ENCODE measurements around the gene SLC2A13.

Gene SLC2A13

DNA sequence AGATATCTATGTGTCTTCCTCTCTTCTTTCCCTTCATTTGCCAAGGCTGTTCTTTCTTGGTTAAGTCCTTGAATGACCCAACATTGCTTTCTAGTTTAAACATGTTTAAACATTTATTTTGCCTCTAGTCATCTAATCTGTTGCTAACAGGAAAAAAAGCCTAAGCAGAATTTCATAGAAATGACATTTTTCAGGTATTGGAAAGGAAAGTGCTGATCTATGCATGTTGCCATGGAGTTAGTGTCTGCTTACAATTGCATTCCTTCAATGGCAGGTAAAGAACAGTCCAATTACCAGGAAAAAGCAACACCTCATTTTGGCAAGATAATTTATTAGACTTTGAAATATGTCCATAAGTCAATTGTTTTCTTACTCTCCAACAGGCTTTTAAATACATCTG lies 21.5 kb upstream of the SLC2A13 start:
- H3K9ac ChIP-seq (ENCODE audit: low read length) = no peak overlapping the region
- no peak overlapping the region for H3K4me3 ChIP-seq (ENCODE audit: low read length)
- H3K27ac ChIP-seq (ENCODE audit: low read depth, low read length) = no peak overlapping the region
- no peaks in the 10 kb centered on the region for H3K4me1 ChIP-seq (ENCODE audit: control insufficient read depth, insufficient read depth, low read length)
- H3K27me3 ChIP-seq (ENCODE audit: control insufficient read depth, insufficient read depth, low read length) = no peaks in the 10 kb centered on the region
- H3K36me3 ChIP-seq (ENCODE audit: control insufficient read depth, insufficient read depth, low read length) = no peaks in the 10 kb centered on the region

GRCh38 chr12:40123496-40123895 lies 17.6 kb upstream of the SLC2A13 start:
- no peak overlapping the region for H3K9ac ChIP-seq (ENCODE audit: low read length)
- H3K36me3 ChIP-seq (ENCODE audit: control insufficient read depth, insufficient read depth, low read length) = no peaks in the 10 kb centered on the region
- no peak overlapping the region for H3K27ac ChIP-seq (ENCODE audit: low read depth, low read length)
- H3K4me1 ChIP-seq (ENCODE audit: control insufficient read depth, insufficient read depth, low read length) = no peaks in the 10 kb centered on the region
- no peak overlapping the region for H3K4me3 ChIP-seq (ENCODE audit: low read length)
- H3K27me3 ChIP-seq (ENCODE audit: control insufficient read depth, insufficient read depth, low read length) = no peaks in the 10 kb centered on the region

DNA sequence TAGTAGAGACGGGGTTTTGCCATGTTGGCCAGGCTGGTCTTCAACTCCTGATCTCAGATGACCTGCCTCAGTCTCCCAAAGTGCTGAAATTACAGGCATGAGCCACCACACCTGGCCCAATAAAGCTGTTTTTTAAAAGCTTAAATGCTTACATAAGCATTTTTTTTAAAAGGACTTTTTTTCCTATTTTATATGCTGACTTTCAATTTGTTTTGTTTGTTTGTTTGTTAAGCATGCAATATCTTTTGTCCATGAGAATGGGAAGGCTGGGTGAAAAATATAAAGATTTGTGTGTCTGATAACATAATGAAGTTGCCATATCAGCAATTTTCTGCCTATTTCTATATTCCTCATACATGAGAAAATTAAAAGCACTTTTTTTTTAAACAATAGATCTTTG lies 17.0 kb upstream of the SLC2A13 start:
- Histone ChIP-seq H3K36me3 (ENCODE audit: control insufficient read depth, insufficient read depth, low read length) (no peaks in the 10 kb centered on the region), H3K9ac (ENCODE audit: low read length) (no peak overlapping the region), H3K4me3 (ENCODE audit: low read length) (no peak overlapping the region), H3K27ac (ENCODE audit: low read depth, low read length) (no peak overlapping the region), H3K4me1 (ENCODE audit: control insufficient read depth, insufficient read depth, low read length) (no peaks in the 10 kb centered on the region), H3K27me3 (ENCODE audit: control insufficient read depth, insufficient read depth, low read length) (no peaks in the 10 kb centered on the region)

- no peak overlapping the region for H3K4me3 ChIP-seq (ENCODE audit: low read length)
These were observed 11.9 kb upstream of the SLC2A13 start for GRCh38 chr12:40117818-40118217.

GRCh38 chr12:40110586-40110985 lies 4.7 kb upstream of the SLC2A13 start:
- H3K4me1 ChIP-seq (ENCODE audit: control insufficient read depth, insufficient read depth, low read length) = no peaks in the 10 kb centered on the region

More at GRCh38 chr12:40117818-40118217, 11.9 kb upstream of the SLC2A13 start:
- Histone ChIP-seq H3K27me3 (ENCODE audit: control insufficient read depth, insufficient read depth, low read length) (no peaks in the 10 kb centered on the region), H3K9ac (ENCODE audit: low read length) (no peak overlapping the region), H3K4me1 (ENCODE audit: control insufficient read depth, insufficient read depth, low read length) (no peaks in the 10 kb centered on the region), H3K36me3 (ENCODE audit: control insufficient read depth, insufficient read depth, low read length) (no peaks in the 10 kb centered on the region), H3K27ac (ENCODE audit: low read depth, low read length) (no peak overlapping the region)

GRCh38 chr12:40107803-40108620 lies 2.1 kb upstream of the SLC2A13 start:
- Histone ChIP-seq H3K9ac (ENCODE audit: low read length) (no peak overlapping the region), H3K27ac (ENCODE audit: low read depth, low read length) (no peak overlapping the region), H3K4me3 (ENCODE audit: low read length) (peak overlapping the region; percentile 35), H3K36me3 (ENCODE audit: control insufficient read depth, insufficient read depth, low read length) (no peaks in the 10 kb centered on the region), H3K4me1 (ENCODE audit: control insufficient read depth, insufficient read depth, low read length) (peaks cover 5% of the 10 kb centered on the region), H3K27me3 (ENCODE audit: control insufficient read depth, insufficient read depth, low read length) (no peaks in the 10 kb centered on the region)

More at GRCh38 chr12:40110586-40110985, 4.7 kb upstream of the SLC2A13 start:
- Histone ChIP-seq H3K36me3 (ENCODE audit: control insufficient read depth, insufficient read depth, low read length) (no peaks in the 10 kb centered on the region), H3K27ac (ENCODE audit: low read depth, low read length) (no peak overlapping the region), H3K9ac (ENCODE audit: low read length) (no peak overlapping the region), H3K27me3 (ENCODE audit: control insufficient read depth, insufficient read depth, low read length) (no peaks in the 10 kb centered on the region), H3K4me3 (ENCODE audit: low read length) (no peak overlapping the region)

DNA sequence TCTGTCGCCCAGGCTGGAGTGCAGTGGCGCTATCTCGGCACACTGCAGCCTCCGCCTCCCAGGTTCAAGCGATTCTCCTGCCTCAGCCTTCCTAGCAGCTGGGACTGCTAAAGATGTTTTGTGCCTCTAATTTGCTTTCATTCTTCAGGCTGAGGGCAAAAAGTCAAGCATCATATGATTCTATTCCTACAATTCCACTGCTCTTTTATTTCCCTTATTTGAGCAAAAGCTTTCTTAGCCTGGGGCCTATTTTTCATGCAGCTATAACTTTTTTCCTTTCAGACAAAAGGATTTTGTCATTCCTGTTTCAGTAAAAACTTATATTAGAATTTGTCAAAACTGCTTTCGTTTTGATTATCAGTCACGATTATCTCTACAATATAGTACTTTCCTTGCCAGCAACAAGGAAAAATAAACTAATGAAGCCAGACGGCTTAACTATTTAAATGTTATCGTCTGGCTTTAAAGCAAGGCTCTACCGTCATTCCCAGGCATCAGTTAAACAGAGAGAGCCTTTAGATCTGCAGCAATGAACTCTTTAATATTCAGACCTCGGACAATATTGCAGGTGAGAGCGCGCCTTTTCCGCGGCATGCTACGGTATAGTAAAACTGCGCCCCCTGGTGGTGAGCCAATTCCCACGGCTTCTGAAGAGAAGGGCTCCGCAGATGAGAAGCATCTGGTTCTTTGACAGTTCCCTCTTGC lies 1.4 kb upstream of the SLC2A13 start:
- Histone ChIP-seq H3K27me3 (ENCODE audit: control insufficient read depth, insufficient read depth, low read length) (no peaks in the 10 kb centered on the region), H3K9ac (ENCODE audit: low read length) (no peak overlapping the region), H3K36me3 (ENCODE audit: control insufficient read depth, insufficient read depth, low read length) (no peaks in the 10 kb centered on the region), H3K4me3 (ENCODE audit: low read length) (peak overlapping the region; percentile 35), H3K27ac (ENCODE audit: low read depth, low read length) (peak overlapping the region; percentile 28), H3K4me1 (ENCODE audit: control insufficient read depth, insufficient read depth, low read length) (peaks cover 5% of the 10 kb centered on the region)

- Histone ChIP-seq H3K27ac (ENCODE audit: low read depth, low read length) (peak overlapping the region; percentile 71), H3K36me3 (ENCODE audit: control insufficient read depth, insufficient read depth, low read length) (no peaks in the 10 kb centered on the region), H3K4me1 (ENCODE audit: control insufficient read depth, insufficient read depth, low read length) (peaks cover 5% of the 10 kb centered on the region), H3K27me3 (ENCODE audit: control insufficient read depth, insufficient read depth, low read length) (no peaks in the 10 kb centered on the region), H3K9ac (ENCODE audit: low read length) (no peak overlapping the region), H3K4me3 (ENCODE audit: low read length) (peak overlapping the region; percentile 73)
These were observed 774 bp upstream of the SLC2A13 start for GRCh38 chr12:40106655-40107054.

DNA sequence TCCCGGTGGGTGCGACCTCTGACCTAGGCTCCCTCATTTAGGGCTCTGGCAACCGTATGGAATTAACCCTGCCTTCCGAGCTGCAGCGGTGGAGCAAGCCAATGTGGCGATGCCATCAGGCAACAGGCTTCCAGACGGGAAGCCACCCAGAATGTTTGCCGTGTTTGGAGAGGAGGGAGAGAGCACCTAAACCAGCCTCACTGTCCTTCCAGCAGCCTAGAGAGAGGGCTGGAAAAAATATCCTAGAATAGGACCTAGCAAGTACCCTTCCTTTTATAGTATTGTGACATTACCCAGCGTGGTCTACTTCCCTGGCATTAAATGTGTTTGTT lies 287 bp upstream of the SLC2A13 start:
- H3K36me3 ChIP-seq (ENCODE audit: control insufficient read depth, insufficient read depth, low read length) = no peaks in the 10 kb centered on the region
- peak overlapping the region; percentile 71 for H3K27ac ChIP-seq (ENCODE audit: low read depth, low read length)
- H3K27me3 ChIP-seq (ENCODE audit: control insufficient read depth, insufficient read depth, low read length) = no peaks in the 10 kb centered on the region
- H3K4me1 ChIP-seq (ENCODE audit: control insufficient read depth, insufficient read depth, low read length) = peaks cover 5% of the 10 kb centered on the region
- H3K9ac ChIP-seq (ENCODE audit: low read length) = no peak overlapping the region
- H3K4me3 ChIP-seq (ENCODE audit: low read length) = peak overlapping the region; percentile 73

GRCh38 chr12:40105265-40105514 lies 691 bp downstream of the SLC2A13 start:
- peaks cover 5% of the 10 kb centered on the region for H3K4me1 ChIP-seq (ENCODE audit: control insufficient read depth, insufficient read depth, low read length)
- peak overlapping the region; percentile 71 for H3K27ac ChIP-seq (ENCODE audit: low read depth, low read length)
- no peaks in the 10 kb centered on the region for H3K27me3 ChIP-seq (ENCODE audit: control insufficient read depth, insufficient read depth, low read length)
- H3K9ac ChIP-seq (ENCODE audit: low read length) = peak overlapping the region; percentile 52
- peak overlapping the region; percentile 87 for H3K4me3 ChIP-seq (ENCODE audit: low read length)
- H3K36me3 ChIP-seq (ENCODE audit: control insufficient read depth, insufficient read depth, low read length) = no peaks in the 10 kb centered on the region

DNA sequence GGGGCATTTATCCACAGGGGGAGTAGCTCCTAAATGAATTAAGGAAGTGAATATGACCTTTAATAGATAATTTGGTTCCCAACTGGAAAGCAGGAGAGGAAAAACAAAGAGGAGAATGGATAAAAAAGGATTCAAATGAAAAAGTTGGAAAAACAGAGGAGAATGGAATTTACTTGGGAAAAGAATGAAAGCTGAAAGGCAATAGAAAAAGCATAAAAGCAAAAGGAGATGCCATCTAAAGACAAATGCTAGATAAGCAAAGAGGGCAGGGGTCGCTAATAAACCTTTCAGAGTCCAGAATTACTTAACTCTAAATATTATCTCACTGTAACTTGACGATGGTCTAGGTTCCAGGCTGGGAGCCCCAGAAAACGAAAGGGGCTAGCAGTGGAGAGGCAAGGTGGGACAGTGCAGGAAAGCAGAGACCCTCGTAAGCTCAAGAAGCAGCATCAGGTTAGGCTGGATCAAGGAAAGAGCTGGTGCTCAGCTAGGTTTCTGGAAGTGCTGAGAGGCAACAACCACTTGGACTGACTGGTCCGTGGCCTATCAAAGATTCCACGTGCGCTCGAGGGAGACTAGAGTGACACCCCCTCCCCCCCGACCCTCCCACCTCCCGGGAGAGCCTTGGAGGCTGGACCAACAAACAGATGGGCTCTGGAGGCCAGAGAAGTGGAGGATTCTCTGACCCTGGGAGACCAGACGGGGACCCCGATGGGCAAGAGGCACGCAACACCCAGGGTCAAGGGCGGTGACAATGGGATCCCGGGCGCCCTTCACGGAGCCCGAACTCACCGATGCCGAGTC lies 1.2 kb downstream of the SLC2A13 start:
- peak overlapping the region; percentile 71 for H3K27ac ChIP-seq (ENCODE audit: low read depth, low read length)
- no peaks in the 10 kb centered on the region for H3K27me3 ChIP-seq (ENCODE audit: control insufficient read depth, insufficient read depth, low read length)
- no peak overlapping the region for H3K9ac ChIP-seq (ENCODE audit: low read length)
- no peaks in the 10 kb centered on the region for H3K36me3 ChIP-seq (ENCODE audit: control insufficient read depth, insufficient read depth, low read length)
- H3K4me3 ChIP-seq (ENCODE audit: low read length) = peak overlapping the region; percentile 87
- peaks cover 5% of the 10 kb centered on the region for H3K4me1 ChIP-seq (ENCODE audit: control insufficient read depth, insufficient read depth, low read length)

DNA sequence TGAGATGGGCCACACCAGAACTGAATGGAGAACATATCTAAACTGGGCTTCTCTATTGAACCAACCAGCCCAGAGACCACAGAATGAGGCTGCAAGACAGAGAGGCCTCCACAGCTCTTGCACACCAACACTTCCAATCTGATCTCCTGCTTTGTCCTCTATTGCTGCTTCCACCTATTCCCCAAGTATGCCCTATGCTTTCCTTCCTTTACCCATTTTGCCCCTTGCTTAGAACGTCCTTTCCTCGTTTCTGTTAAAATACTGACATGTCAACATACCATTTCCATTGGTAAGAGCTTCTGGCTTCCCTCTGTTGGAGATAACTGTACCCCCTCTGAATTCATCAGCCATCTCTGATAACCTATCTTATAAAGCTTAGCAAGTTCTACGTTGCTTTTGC lies 2.8 kb downstream of the SLC2A13 start:
- Histone ChIP-seq H3K4me1 (ENCODE audit: control insufficient read depth, insufficient read depth, low read length) (peaks cover 5% of the 10 kb centered on the region), H3K27ac (ENCODE audit: low read depth, low read length) (no peak overlapping the region), H3K36me3 (ENCODE audit: control insufficient read depth, insufficient read depth, low read length) (no peaks in the 10 kb centered on the region), H3K9ac (ENCODE audit: low read length) (no peak overlapping the region), H3K4me3 (ENCODE audit: low read length) (peak overlapping the region; percentile 87), H3K27me3 (ENCODE audit: control insufficient read depth, insufficient read depth, low read length) (no peaks in the 10 kb centered on the region)

Measured in rectal smooth muscle tissue (tissue), 1 donor.